Osteocyte (in vitro differentiated cells): Measurements from ENCODE around the gene RILPL1. TPM values are rescaled to one million over a fixed set of nuclear protein-coding genes. Genes with fewer than 3 reads are reported as not detected.

Source experiments
- DNase-seq: peaks from one replicate; pipeline ENCODE4 v3.0.0; 2021; ENCODE audit warnings: mixed read lengths; ENCODE audit not compliant: unreplicated experiment; ENCODE audit errors: extremely low spot score
- H3K27ac Mint-ChIP-seq: one replicate; pipeline ENCODE4 v1.8.0; 2021; ENCODE audit warnings: mild to moderate bottlenecking, mixed read lengths; ENCODE audit not compliant: unreplicated experiment
- H3K27me3 Mint-ChIP-seq: one replicate; pipeline ENCODE4 v1.8.0; 2021; ENCODE audit warnings: mixed read lengths; ENCODE audit not compliant: unreplicated experiment
- H3K36me3 Mint-ChIP-seq: one replicate; pipeline ENCODE4 v1.8.0; 2021; ENCODE audit warnings: mixed read lengths; ENCODE audit not compliant: unreplicated experiment
- H3K4me1 Mint-ChIP-seq: one replicate; pipeline ENCODE4 v1.8.0; 2021; ENCODE audit warnings: mixed read lengths; ENCODE audit not compliant: unreplicated experiment
- H3K4me3 Mint-ChIP-seq: one replicate; pipeline ENCODE4 v1.8.0; 2021; ENCODE audit warnings: mild to moderate bottlenecking, moderate library complexity, mixed read lengths; ENCODE audit not compliant: unreplicated experiment
- H3K9me3 Mint-ChIP-seq: one replicate; pipeline ENCODE4 v1.8.0; 2021; ENCODE audit warnings: mixed read lengths; ENCODE audit not compliant: unreplicated experiment
- total RNA-seq: library from RNA; stranded (reverse); gene quantifications from 2 replicates; pipeline ENCODE4 v1.2.1, GENCODE V29; 2021
- TF ChIP-seq, protein P1 (sequence below): fragments of 200-600 bp; sonication (generic); IDR thresholded peaks from 2 replicates; pipeline ENCODE4 v1.5.0; 2021; ENCODE audit warnings: antibody characterized with exemption, mild to moderate bottlenecking, moderate library complexity

RILPL1 gene
- total RNA-seq, 1 donor from 2014 or later, result 35.1 TPM

DNA sequence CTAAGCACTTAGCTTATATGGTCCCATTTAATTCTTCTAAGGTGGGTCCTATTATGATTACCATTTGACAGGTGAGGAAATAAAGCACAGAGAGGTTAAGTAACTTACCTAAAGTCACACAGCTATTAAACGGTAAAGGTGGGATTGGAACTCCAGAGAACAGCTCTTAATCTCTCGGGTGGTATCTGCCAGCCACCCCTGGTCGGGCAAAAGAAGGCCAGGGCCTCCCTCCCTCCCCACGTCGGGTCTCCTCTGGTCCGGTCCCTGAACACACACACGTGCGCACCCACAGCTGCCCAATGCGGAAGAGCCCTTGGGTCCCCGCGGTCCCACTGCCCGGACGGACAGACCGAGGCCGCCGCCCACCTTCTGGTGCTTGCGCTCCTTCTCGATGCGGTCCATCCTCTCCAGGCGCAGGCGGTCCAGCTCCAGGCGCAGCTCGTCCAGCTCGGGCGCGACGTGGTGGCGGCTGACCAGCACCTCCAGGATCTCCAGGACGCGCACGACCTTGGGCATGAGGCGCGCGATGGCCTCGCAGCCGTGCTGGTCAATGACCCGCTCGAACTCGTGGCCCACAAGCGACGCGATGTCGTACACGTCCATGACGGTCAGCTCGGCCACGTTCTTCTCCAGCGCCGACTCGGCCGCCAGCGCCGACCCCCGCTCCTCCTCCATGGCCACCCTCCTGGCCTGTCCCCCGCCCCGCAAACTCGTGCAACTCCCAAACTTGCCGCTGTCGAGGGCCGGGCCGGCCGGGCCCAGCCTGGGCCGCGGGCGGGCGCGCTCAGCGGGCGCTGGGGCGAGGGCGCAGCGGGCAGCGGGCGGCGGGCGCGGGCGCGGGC is 490 bp downstream of the RILPL1 start:
- DNase-seq, result peak; percentile 85
- Mint-ChIP-seq H3K9me3 (no peaks in the 10 kb centered on the region), H3K4me3 (peak overlapping the region; percentile 84), H3K27ac (peak overlapping the region; percentile 82), H3K36me3 (peaks cover 9% of the 10 kb centered on the region), H3K27me3 (peaks cover 3% of the 10 kb centered on the region), H3K4me1 (peaks cover 30% of the 10 kb centered on the region)
- TF ChIP-seq, protein P1, sequence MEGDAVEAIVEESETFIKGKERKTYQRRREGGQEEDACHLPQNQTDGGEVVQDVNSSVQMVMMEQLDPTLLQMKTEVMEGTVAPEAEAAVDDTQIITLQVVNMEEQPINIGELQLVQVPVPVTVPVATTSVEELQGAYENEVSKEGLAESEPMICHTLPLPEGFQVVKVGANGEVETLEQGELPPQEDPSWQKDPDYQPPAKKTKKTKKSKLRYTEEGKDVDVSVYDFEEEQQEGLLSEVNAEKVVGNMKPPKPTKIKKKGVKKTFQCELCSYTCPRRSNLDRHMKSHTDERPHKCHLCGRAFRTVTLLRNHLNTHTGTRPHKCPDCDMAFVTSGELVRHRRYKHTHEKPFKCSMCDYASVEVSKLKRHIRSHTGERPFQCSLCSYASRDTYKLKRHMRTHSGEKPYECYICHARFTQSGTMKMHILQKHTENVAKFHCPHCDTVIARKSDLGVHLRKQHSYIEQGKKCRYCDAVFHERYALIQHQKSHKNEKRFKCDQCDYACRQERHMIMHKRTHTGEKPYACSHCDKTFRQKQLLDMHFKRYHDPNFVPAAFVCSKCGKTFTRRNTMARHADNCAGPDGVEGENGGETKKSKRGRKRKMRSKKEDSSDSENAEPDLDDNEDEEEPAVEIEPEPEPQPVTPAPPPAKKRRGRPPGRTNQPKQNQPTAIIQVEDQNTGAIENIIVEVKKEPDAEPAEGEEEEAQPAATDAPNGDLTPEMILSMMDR, result no peak

DNA sequence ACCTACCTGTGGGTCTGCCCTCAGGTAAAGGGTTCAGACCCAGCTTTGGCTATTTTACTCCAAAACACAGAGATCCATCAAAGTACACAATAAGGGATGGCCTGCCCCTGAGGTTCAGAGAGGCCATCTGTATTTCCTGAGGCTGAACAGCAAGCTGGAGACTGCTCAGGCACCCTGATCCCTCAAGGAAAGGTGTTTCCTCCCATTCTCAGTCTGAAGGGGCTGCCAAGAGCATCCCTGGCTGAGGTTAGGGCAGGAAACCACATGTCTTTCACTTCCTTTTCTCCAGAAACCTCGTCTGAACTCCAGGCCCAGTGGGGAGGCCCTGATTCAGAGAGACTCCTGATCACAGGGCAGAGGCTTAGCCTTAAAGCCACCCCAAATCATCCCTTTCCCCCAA is 1.5 kb downstream of the RILPL1 start:
- H3K36me3 Mint-ChIP-seq, result peaks cover 9% of the 10 kb centered on the region

DNA sequence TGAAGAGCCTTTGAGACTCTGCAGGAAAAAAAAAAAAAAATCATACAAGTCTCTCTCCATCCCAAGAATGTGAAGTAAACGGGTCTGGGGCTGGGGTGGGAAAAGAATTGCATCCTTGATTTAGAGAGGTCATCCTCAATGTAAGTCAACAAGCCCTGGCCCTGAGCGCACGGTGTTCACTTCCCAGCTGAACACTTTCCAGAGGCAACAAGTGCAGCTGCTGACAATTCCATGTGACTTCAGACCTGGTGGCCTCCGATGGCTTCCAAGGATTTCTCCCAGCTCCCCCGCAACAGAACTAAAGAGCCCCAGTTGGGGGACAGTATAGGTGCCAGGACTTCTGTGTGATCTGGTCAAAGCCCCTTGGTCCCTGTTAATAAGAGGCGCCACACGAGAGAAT is 2.4 kb downstream of the RILPL1 start:
- no peaks in the 10 kb centered on the region for H3K27me3 Mint-ChIP-seq
- H3K4me1 Mint-ChIP-seq, result peaks cover 30% of the 10 kb centered on the region
- H3K9me3 Mint-ChIP-seq, result no peaks in the 10 kb centered on the region
- no peak overlapping the region for H3K4me3 Mint-ChIP-seq
- no peak for DNase-seq
- TF ChIP-seq, protein P1, result no peak
- H3K36me3 Mint-ChIP-seq, result peaks cover 9% of the 10 kb centered on the region
- H3K27ac Mint-ChIP-seq, result peak overlapping the region; percentile 53

More for the DNA sequence above, 1.5 kb downstream of the RILPL1 start:
- Mint-ChIP-seq H3K27ac (peak overlapping the region; percentile 82), H3K4me1 (peaks cover 30% of the 10 kb centered on the region), H3K9me3 (no peaks in the 10 kb centered on the region), H3K27me3 (peaks cover 2% of the 10 kb centered on the region), H3K4me3 (peak overlapping the region; percentile 84)
- TF ChIP-seq, protein P1, result no peak
- DNase-seq, result no peak

DNA sequence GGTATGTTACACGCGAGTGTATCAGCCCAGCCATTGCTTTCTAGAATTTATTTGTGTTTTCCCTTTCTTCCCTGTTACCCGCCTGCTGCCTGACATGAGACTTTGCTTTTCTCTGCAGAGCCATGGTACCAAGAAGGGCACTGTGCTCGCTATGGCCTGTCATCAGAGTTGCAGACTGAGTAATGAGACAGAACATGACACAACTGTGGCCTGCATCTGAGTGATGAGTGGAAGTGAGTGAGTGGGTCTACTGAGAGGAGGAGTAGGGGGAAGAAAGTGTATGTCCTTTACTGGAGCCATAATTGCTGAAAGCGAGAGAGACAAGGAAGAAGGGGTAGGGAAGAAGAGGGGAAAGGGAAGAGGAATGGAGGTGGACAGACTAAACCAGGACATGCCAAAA is 2.9 kb downstream of the RILPL1 start:
- Mint-ChIP-seq H3K4me3 (no peak overlapping the region), H3K27ac (peak overlapping the region; percentile 53), H3K4me1 (peaks cover 30% of the 10 kb centered on the region), H3K9me3 (no peaks in the 10 kb centered on the region), H3K27me3 (no peaks in the 10 kb centered on the region), H3K36me3 (peaks cover 9% of the 10 kb centered on the region)
- no peak for DNase-seq
- TF ChIP-seq, protein P1, result no peak

- peaks cover 9% of the 10 kb centered on the region for H3K36me3 Mint-ChIP-seq
- H3K9me3 Mint-ChIP-seq, result no peaks in the 10 kb centered on the region
- no peaks in the 10 kb centered on the region for H3K27me3 Mint-ChIP-seq
- TF ChIP-seq, protein P1, result no peak
- H3K27ac Mint-ChIP-seq, result no peak overlapping the region
- no peak for DNase-seq
- H3K4me3 Mint-ChIP-seq, result no peak overlapping the region
- H3K4me1 Mint-ChIP-seq, result peaks cover 30% of the 10 kb centered on the region
These were observed 3.8 kb downstream of the RILPL1 start for GRCh38 chr12:123529686-123530085.
